IMR-90 (cell line): ENCODE measurements around the gene AGXT. TPM values are rescaled to one million over a fixed set of nuclear protein-coding genes. Genes with fewer than 3 reads are reported as not detected.

Experiments
- ATAC-seq: fragments of 200-7000 bp; cut with Tn5 transposase; 2 replicates; pipeline ENCODE4 v1.9.1; 2020; ENCODE audit warnings: low read depth, mild to moderate bottlenecking, moderate library complexity
- BruUV-seq: library from RNA; stranded (reverse); fragments of 400-500 nt; replicated peaks from 2 replicates; lab custom pipeline; 2021; lab: Mats Ljungman, UMichigan
- CTCF ChIA-PET: fragments of 300-600 bp; formaldehyde crosslinking; extraction: SDS; loops from one replicate; lab custom pipeline; 2021; ENCODE audit warnings: antibody characterized with exemption; lab: Yijun Ruan, JAX
- POLR2A ChIA-PET: fragments of 300-600 bp; sonication (Branson Sonifier 250); formaldehyde crosslinking; loops from one replicate; lab custom pipeline; 2022; ENCODE audit warnings: antibody characterized with exemption; ENCODE audit not compliant: unreplicated experiment; lab: Charles Lee
- DNase-seq: peaks from one replicate; pipeline ENCODE4 v3.0.0; 2013
- H2AFZ ChIP-seq: replicated peaks from 2 replicates; pipeline ENCODE3; 2013; ENCODE audit warnings: low read length, mild to moderate bottlenecking; ENCODE audit not compliant: poor library complexity
- H2AK5ac ChIP-seq: 2 replicates; pipeline ENCODE4 v1.6.1; 2013; ENCODE audit warnings: low read depth, low read length, inconsistent platforms
- H2AK9ac ChIP-seq: replicated peaks from 2 replicates; pipeline ENCODE3; 2013; ENCODE audit warnings: mild to moderate bottlenecking, low read depth, low read length, moderate library complexity; ENCODE audit not compliant: poor library complexity
- H2BK120ac ChIP-seq: 2 replicates; pipeline ENCODE4 v1.6.1; 2013; ENCODE audit warnings: low read depth, low read length, inconsistent platforms
- H2BK15ac ChIP-seq: 3 replicates; pipeline ENCODE4 v1.6.1; 2013; ENCODE audit warnings: low read depth, low read length, inconsistent platforms
- H2BK20ac ChIP-seq: 2 replicates; pipeline ENCODE4 v1.6.1; 2013; ENCODE audit warnings: low read depth, mild to moderate bottlenecking, inconsistent platforms, low read length, moderate library complexity
- H2BK5ac ChIP-seq: 2 replicates; pipeline ENCODE4 v1.6.1; 2013; ENCODE audit warnings: mild to moderate bottlenecking, low read depth, low read length, inconsistent platforms; ENCODE audit not compliant: poor library complexity, severe bottlenecking
- H3K14ac ChIP-seq: replicated peaks from 2 replicates; pipeline ENCODE4 v1.6.1; 2013; ENCODE audit warnings: low read depth, low read length, inconsistent platforms
- H3K18ac ChIP-seq: 2 replicates; pipeline ENCODE4 v1.6.1; 2013; ENCODE audit warnings: low read depth, low read length, control low read depth
- H3K23ac ChIP-seq: 2 replicates; pipeline ENCODE4 v1.6.1; 2013; ENCODE audit warnings: low read depth, low read length, inconsistent platforms
- H3K27ac ChIP-seq: 2 replicates; pipeline ENCODE4 v1.5.1; 2013; ENCODE audit warnings: mild to moderate bottlenecking, control low read depth, low read length; ENCODE audit not compliant: insufficient read depth
- H3K27me3 ChIP-seq: 2 replicates; pipeline ENCODE4 v1.6.1; 2013; ENCODE audit warnings: low read length; ENCODE audit not compliant: control insufficient read depth, insufficient read depth
- H3K36me3 ChIP-seq: 2 replicates; pipeline ENCODE4 v1.6.1; 2013; ENCODE audit warnings: low read length, mixed read lengths; ENCODE audit not compliant: control insufficient read depth, insufficient read depth
- H3K4ac ChIP-seq: 2 replicates; pipeline ENCODE4 v1.6.1; 2013; ENCODE audit warnings: low read depth, low read length, inconsistent platforms
- H3K4me1 ChIP-seq: 2 replicates; pipeline ENCODE4 v1.6.1; 2013; ENCODE audit warnings: low read length, mixed read lengths; ENCODE audit not compliant: control insufficient read depth, insufficient read depth
- H3K4me2 ChIP-seq: 2 replicates; pipeline ENCODE4 v1.6.1; 2013; ENCODE audit warnings: low read depth, mild to moderate bottlenecking, control low read depth, low read length, moderate library complexity
- H3K4me3 ChIP-seq: 2 replicates; pipeline ENCODE4 v1.5.1; 2013; ENCODE audit warnings: low read depth, mild to moderate bottlenecking, control low read depth, low read length, moderate library complexity; ENCODE audit not compliant: insufficient read depth
- H3K56ac ChIP-seq: 2 replicates; pipeline ENCODE4 v1.6.1; 2013; ENCODE audit warnings: low read length, inconsistent platforms; ENCODE audit not compliant: insufficient read depth; ENCODE audit errors: extremely low read depth
- H3K79me1 ChIP-seq, 2 experiments: 2 replicates each; pipeline ENCODE4 v1.6.1; 2013; ENCODE audit warnings: low read length in 2 of 2, inconsistent platforms in 1 of 2, low read depth in 1 of 2
- H3K9ac ChIP-seq: 2 replicates; pipeline ENCODE4 v1.6.1; 2013; ENCODE audit warnings: low read depth, low read length, control low read depth
- H3K9me1 ChIP-seq: 2 replicates; pipeline ENCODE4 v1.6.1; 2013; ENCODE audit warnings: low read length, inconsistent platforms; ENCODE audit not compliant: insufficient read depth
- H3K9me3 ChIP-seq: 2 replicates; pipeline ENCODE4 v1.6.1; 2013; ENCODE audit warnings: low read length; ENCODE audit not compliant: control insufficient read depth, insufficient read depth
- H4K20me1 ChIP-seq: 2 replicates; pipeline ENCODE4 v1.6.1; 2013; ENCODE audit warnings: low read length, inconsistent platforms; ENCODE audit not compliant: insufficient read depth
- H4K5ac ChIP-seq: 2 replicates; pipeline ENCODE4 v1.6.1; 2013; ENCODE audit warnings: mild to moderate bottlenecking, low read depth, low read length, control low read depth
- H4K8ac ChIP-seq, 2 experiments: 2 replicates each; pipeline ENCODE4 v1.6.1; 2013; ENCODE audit warnings: low read depth in 2 of 2, low read length in 2 of 2, control low read depth in 1 of 2, inconsistent platforms in 1 of 2
- H4K91ac ChIP-seq: 2 replicates; pipeline ENCODE4 v1.6.1; 2013; ENCODE audit warnings: low read depth, low read length, inconsistent platforms; ENCODE audit not compliant: insufficient read depth
- BHLHE40 ChIP-seq: fragments of 150-350 bp; IDR thresholded peaks from 2 replicates; pipeline ENCODE4 v1.6.1; 2016; ENCODE audit warnings: mild to moderate bottlenecking, low read depth, low read length
- CEBPB ChIP-seq: IDR thresholded peaks from 2 replicates; pipeline ENCODE4 v1.6.1; 2012; ENCODE audit warnings: low read depth, low read length, improper control_type of control experiment
- ELK1 ChIP-seq: fragments of 150-350 bp; IDR thresholded peaks from 2 replicates; pipeline ENCODE4 v1.6.1; 2016; ENCODE audit warnings: low read depth, mild to moderate bottlenecking, low read length, moderate library complexity, borderline replicate concordance
- MAFK ChIP-seq: IDR thresholded peaks from 2 replicates; pipeline ENCODE4 v1.6.1; 2012; ENCODE audit warnings: low read depth, low read length, improper control_type of control experiment
- NFE2L2 ChIP-seq: fragments of 150-350 bp; IDR thresholded peaks from 2 replicates; pipeline ENCODE4 v1.6.1; 2016; ENCODE audit warnings: low read depth, mild to moderate bottlenecking, low read length
- POLR2A ChIP-seq: IDR thresholded peaks from 2 replicates; pipeline ENCODE4 v1.6.1; 2012; ENCODE audit warnings: mild to moderate bottlenecking, low read depth, low read length
- RCOR1 ChIP-seq: IDR thresholded peaks from 2 replicates; pipeline ENCODE4 v1.6.1; 2012; ENCODE audit warnings: mild to moderate bottlenecking, low read length, improper control_type of control experiment; ENCODE audit not compliant: insufficient replicate concordance
- RFX5 ChIP-seq: IDR thresholded peaks from 2 replicates; pipeline ENCODE4 v1.8.0; 2012; ENCODE audit warnings: low read depth, mild to moderate bottlenecking, low read length, moderate library complexity
- SMC3 ChIP-seq: fragments of 150-350 bp; IDR thresholded peaks from 2 replicates; pipeline ENCODE4 v1.6.1; 2016; ENCODE audit warnings: low read depth, mild to moderate bottlenecking, antibody characterized with exemption, low read length, moderate library complexity
- WGBS, 2 experiments: methylation state at CpG; one replicate each; pipeline versions ENCODE4 v1.1.5 to v1.1.7; 2013; ENCODE audit warnings: missing lambda C conversion rate in 2 of 2; ENCODE audit not compliant: insufficient read length in 1 of 2; ENCODE audit errors: extremely low coverage in 2 of 2; 5-methylcytosine and 5-hydroxymethylcytosine counted together
- dilution Hi-C: fragments of 300-500 bp; cut with HindIII; formaldehyde crosslinking; loops from one replicate; pipeline ENCODE4 v1.14.3; 2018; ENCODE audit warnings: low sequenced_read_pairs; ENCODE audit not compliant: unreplicated experiment
- in situ Hi-C: fragments of 300-500 bp; cut with MboI; formaldehyde crosslinking; loops from 3 replicates; pipeline ENCODE4 v1.14.3; 2019; ENCODE audit warnings: low sequenced_read_pairs, inconsistent platforms, mixed read lengths
- intact Hi-C: fragments of 100-400 bp; cut with micrococcal nuclease; formaldehyde crosslinking; loops from 2 replicates; pipeline ENCODE4 v1.10.0; 2022
- polyA plus RNA-seq, 3 experiments: library from polyadenylated mRNA; depleted of rRNA; stranded (reverse); fragments of >200 nt; gene quantifications; 2 replicates each; pipeline ENCODE4 v1.2.3, GENCODE V29; 2012; ENCODE audit warnings: low replicate concordance in 1 of 3
- total RNA-seq: library from RNA; depleted of rRNA; stranded (reverse); fragments of >200 nt; gene quantifications from 2 replicates; pipeline ENCODE4 v1.2.3, GENCODE V29; 2012
- TF ChIP-seq, protein P1 (sequence below): conservative IDR thresholded peaks from 2 replicates; pipeline ENCODE4 v1.5.1; 2012; ENCODE audit warnings: mild to moderate bottlenecking, low read depth, low read length, improper control_type of control experiment

The AGXT gene
- total and polyA plus RNA-seq, 2 of the 4 experiments (the other 2 are of a cell fraction): not detected

- Histone ChIP-seq H2AK5ac (no peak overlapping the region), H3K4me2 (no peak overlapping the region), H3K79me1 (no peaks in the 10 kb centered on the region), H2AK9ac (no peak overlapping the region), H3K14ac (no peak overlapping the region), H4K91ac (no peak overlapping the region), H3K27me3 (peaks cover 7% of the 10 kb centered on the region; the same call in 1 of the 2 replicates), H3K9me1 (no peaks in the 10 kb centered on the region), H3K18ac (no peak overlapping the region), H2BK20ac (no peak overlapping the region), H3K4me3 (no peak overlapping the region), H3K23ac (no peak overlapping the region), H4K5ac (no peak overlapping the region), H4K8ac (no peak overlapping the region), H3K9ac (no peak overlapping the region), H3K56ac (no peak overlapping the region), H3K27ac (no peak overlapping the region), H3K9me3 (no peaks in the 10 kb centered on the region), H3K4me1 (no peaks in the 10 kb centered on the region), H3K36me3 (no peaks in the 10 kb centered on the region), H2BK120ac (no peak overlapping the region), H2BK5ac (no peak overlapping the region), H2BK15ac (no peak overlapping the region), H3K4ac (no peak overlapping the region), H4K20me1 (no peaks in the 10 kb centered on the region), H2AFZ (no peak overlapping the region)
- dilution Hi-C loops (no loop called here), in situ Hi-C loops (no loop called here), intact Hi-C loops (no loop called here)
- BruUV-seq: no TSS peak
- 80% methylated on average over 15 of the region's 19 CpGs; no CpG with 5 or more reads in 1 of the 2 experiments for WGBS, 2 experiments
- no peak for ATAC-seq
- no peak for DNase-seq
- ChIA-PET CTCF (no interaction called here), POLR2A (no interaction called here)
- TF ChIP-seq CEBPB (no peak), BHLHE40 (no peak), SMC3 (no peak), ELK1 (no peak), RFX5 (no peak), RCOR1 (no peak), MAFK (no peak), NFE2L2 (no peak), POLR2A (no peak)
- TF ChIP-seq, protein P1, sequence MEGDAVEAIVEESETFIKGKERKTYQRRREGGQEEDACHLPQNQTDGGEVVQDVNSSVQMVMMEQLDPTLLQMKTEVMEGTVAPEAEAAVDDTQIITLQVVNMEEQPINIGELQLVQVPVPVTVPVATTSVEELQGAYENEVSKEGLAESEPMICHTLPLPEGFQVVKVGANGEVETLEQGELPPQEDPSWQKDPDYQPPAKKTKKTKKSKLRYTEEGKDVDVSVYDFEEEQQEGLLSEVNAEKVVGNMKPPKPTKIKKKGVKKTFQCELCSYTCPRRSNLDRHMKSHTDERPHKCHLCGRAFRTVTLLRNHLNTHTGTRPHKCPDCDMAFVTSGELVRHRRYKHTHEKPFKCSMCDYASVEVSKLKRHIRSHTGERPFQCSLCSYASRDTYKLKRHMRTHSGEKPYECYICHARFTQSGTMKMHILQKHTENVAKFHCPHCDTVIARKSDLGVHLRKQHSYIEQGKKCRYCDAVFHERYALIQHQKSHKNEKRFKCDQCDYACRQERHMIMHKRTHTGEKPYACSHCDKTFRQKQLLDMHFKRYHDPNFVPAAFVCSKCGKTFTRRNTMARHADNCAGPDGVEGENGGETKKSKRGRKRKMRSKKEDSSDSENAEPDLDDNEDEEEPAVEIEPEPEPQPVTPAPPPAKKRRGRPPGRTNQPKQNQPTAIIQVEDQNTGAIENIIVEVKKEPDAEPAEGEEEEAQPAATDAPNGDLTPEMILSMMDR: no peak
Measured at GRCh38 chr2:240899468-240899865, 30.8 kb downstream of the AGXT start.
